ENCODE results near the gene RIMS1.

RIMS1 gene

DNA sequence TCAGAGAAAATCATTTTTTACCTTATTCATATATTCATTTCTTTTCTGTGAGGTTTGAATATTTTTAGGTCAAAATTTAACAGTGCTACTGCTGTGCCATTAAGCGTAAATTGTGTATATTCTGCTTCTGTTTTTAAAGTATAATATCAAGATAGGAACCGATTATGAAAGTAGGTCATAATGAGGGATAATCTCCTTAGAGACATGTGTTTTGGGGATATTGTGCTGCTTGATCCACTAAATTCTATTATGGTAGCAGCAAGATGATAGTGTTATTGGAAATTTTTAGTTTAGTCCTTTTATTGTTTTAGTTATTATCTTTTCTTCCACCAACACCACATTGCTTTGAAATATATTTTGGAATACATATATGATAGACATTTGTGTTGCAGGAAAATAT lies 244.0 kb downstream of the RIMS1 start:
- no peak for DNase-seq

DNA sequence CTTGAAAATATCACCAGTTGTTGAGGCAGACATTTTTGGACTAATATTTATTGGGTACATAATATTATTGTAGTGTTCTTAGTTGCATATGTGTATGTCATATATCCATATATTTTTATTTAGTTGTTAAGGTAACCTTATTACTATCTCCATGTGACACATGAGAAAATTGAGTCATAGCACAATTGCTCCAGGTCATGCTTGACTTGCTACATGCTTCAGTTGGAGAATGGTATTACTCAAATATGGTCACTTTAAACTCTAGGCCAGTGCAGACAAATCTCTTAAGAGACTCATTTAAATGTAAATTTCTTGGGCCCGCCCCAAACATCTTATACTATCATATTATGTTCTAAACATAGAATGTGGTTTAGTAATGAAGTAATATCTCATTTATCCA lies 246.1 kb downstream of the RIMS1 start:
- DNase-seq: no peak

DNA sequence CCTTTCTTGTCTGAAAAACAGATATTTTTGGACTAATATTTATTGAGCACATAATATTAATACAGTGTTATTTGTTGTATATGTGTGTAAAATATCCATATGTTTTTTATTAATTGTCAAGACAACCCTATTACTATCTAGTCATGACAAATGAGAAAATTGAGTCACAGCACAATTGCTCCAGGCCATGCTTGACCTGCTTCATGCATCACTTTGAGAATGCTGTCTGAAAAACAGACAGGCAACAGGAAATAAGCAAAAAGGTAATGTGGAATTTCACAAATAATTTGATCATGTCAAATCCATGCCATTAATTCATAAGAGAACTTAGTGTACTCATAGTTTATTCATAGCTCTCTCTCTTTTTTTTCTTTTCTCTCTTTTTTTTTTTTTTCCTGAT lies 246.5 kb downstream of the RIMS1 start:
- DNase-seq: no peak

DNA sequence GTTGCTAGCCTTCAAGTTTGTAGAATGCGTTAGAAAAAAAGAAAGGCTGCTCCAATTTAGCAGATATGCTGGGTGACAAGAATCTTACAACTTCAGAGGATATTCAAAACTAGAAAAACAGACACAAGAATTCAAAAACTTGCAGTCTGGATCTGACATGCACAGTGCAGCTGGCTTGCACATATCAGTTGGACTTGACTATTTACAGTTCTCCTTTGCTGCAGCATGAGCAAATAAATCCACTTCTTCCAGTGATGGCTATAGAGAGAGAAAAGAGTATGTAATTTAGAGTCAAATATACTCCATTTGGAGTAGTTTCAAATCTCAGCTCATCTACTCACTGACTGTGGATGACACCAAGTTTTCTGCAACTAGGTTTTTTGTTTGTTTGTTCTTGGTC lies 247.0 kb downstream of the RIMS1 start:
- DNase-seq: no peak

DNA sequence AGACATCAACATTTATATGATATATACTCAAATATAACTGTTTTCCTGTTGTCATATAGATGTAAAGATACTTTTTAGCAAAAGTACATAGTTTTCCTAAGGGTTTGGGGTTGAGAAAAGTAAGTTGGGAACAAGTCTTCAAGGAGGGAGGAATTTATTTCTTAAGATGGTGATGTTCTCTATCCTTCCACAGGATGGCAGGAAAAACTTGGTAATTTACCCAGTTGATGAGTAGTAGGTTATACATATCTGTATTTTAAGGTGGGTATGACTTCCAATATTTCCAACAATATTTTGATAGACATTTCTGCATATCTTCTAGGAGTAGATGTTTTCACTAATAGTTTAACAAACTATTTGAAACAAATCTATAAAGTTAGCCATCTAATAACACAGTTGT lies 254.4 kb downstream of the RIMS1 start:
- DNase-seq: no peak

DNA sequence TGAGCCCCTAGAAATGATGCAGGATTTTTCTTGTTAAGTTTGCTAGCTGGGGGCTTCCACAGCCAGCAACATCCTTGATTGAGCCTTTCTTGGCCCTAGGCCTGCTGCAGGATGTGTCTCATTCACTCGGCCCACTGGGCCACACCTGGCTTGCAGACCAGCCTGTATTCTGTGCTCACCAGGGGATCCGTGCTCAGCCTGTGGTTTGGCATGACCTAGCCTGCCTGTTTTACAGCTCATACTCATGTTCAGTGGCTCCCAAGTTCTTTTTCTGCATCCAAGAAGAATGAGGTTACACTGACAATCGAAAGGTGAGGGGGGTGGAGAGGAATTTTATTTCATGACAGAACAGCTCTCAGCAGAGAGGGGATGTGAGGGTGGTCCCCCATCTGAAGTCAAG lies 263.4 kb downstream of the RIMS1 start:
- DNase-seq: no peak

DNA sequence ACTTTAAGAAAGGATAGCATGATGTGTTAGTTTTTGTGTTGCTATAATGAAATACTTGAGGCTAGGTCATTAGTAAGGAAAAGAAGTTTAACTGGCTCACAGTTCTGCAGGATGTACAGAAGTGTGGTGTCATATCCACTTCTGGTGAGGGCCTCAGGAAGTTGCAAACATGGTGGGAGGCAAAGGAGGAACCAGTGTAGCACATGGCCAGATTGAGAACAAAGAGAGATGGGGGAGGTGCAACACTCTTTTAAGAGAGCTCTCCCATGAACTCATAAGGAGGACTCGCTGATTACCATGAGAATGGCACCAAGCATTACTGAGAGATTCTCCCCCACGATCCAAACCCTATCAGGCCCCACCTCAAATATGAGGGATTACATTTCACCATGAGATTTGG lies 265.4 kb downstream of the RIMS1 start:
- DNase-seq: no peak

DNA sequence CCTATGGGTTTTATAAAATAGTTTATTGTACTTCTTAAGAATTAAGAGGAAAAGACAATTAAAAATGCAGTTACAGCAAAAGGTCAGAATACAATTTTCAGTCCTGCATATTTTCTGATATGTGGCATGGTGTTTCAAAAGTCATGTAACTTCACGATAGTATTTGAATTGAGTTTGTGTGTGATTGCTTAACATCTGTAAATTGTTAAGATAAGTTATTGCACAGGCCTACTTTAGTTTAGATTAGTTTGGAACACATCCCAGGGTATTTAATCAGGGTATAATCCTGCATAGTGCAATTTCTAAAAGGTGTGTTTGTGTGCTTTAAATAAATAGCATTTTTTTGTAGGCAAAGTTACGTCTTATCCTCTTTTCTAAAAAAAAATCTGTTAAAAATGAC lies 289.6 kb downstream of the RIMS1 start:
- DNase-seq: no peak

DNA sequence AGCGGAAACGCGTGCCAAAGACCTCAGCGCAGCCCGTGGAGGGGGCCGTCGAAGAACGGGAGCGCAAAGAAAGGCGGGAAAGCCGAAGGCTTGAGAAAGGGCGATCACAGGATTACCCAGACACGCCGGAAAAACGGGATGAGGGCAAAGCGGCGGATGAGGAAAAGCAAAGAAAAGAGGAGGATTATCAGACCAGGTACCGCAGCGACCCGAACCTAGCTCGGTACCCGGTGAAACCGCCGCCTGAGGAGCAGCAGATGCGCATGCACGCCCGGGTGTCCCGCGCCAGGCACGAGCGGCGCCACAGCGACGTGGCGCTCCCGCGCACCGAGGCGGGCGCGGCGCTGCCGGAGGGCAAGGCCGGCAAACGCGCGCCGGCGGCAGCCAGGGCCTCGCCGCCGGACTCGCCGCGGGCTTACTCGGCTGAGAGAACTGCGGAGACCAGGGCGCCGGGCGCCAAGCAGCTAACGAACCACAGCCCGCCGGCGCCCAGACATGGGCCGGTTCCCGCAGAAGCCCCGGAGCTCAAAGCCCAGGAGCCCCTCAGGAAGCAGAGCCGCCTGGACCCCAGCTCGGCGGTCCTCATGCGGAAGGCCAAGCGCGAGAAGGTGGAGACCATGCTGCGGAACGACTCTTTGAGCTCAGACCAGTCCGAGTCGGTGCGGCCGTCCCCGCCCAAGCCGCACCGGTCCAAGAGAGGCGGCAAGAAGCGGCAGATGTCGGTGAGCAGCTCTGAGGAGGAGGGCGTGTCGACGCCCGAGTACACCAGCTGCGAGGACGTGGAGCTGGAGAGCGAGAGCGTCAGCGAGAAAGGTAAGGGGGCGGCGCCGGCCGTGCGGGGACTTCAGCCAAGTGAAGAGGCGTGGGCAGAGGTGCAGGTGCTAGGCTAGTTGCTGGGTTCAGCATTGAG lies 296.2 kb downstream of the RIMS1 start:
- peak; percentile 89 for DNase-seq

DNA sequence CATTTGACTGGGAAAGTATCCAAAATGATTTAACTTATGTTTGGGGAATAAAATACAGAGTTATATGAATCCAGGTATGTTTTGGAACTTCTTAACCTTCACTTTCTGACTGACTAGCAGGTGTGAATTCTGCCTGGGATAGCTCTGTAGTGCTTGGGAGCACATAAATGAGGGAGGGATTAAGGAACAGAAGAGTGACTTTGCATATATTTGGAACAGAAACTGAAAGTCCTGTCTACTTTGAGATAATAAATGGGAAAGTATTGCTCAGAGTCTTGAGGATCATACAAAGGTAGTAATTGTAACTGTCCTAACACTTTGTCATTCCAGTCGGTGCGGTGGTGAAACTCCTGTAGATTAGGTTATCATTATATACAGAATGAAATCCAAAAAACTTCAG lies 317.6 kb downstream of the RIMS1 start:
- no peak for DNase-seq

DNA sequence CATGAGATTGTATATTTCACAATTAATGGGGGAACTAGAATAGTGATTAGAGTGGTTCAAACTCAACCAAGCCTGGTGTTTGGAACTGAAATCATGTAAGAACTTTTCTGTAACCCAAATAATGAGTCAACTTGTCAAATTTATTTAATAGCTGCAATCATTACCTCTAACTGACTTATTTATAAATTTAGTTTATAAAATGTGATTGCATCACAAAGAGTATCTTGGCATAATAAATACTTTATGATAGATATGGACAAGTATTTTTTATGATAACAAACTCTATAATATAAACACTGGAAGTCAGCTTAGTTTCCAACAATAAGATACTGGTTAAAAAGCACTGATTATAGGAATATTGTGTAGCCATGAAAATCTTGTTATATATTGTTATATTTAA lies 319.1 kb downstream of the RIMS1 start:
- no peak for DNase-seq

DNA sequence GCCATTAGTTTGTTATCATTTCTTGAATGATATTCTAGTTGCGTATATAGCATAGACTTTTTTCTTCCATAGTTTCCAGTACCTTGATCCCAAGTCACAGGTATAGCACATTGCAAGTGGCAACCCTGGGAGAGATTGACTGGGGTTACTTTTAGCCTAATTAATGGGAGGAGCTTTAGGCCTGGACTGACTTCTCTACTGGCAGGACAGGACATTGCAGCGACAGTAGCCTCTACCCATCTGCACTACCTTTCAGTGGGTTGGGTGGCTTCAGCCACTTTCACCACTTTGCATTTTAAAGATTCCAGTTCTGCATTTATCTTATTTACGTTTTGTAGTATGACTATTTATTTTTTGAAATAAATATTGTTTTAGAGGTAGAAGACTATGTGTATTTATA lies 320.3 kb downstream of the RIMS1 start:
- no peak for DNase-seq

DNA sequence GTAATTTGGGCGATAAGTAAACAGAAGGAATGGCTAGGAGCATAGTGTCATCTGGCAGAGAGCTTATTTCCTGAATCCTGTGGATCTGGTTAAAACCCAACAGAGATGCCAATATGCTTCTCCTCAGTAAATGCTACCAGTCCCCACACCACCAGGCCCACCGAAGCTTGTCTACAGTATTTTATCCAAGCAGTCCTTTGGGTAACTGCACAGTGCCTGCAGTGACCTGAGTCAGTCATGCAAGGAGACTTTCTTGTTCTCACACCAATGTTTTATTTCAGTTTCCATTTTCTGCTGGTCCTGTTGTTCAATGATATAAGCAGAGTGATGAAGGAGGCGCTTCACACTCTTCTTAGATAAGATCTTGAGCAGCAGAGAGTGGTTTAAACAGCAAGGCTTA lies 326.3 kb downstream of the RIMS1 start:
- no peak for DNase-seq

DNA sequence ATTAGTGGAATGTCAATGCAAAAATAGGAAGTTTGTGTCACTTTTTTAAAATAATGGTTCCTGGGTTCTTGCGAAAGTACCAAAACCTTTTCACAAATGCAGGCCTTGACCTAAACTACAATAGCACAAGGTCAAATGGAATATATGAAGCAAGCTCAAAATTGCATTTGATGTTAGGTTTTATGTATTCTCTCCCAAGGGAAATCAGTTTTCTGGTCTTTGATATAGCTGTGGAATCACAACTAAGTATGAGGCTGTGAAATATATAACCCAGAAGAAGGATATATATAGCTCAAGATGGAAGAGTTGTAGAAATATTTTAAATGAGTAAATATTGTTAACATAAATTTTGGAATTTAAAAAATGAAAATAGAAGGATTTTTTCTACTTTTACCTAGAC lies 327.3 kb downstream of the RIMS1 start:
- no peak for DNase-seq

DNA sequence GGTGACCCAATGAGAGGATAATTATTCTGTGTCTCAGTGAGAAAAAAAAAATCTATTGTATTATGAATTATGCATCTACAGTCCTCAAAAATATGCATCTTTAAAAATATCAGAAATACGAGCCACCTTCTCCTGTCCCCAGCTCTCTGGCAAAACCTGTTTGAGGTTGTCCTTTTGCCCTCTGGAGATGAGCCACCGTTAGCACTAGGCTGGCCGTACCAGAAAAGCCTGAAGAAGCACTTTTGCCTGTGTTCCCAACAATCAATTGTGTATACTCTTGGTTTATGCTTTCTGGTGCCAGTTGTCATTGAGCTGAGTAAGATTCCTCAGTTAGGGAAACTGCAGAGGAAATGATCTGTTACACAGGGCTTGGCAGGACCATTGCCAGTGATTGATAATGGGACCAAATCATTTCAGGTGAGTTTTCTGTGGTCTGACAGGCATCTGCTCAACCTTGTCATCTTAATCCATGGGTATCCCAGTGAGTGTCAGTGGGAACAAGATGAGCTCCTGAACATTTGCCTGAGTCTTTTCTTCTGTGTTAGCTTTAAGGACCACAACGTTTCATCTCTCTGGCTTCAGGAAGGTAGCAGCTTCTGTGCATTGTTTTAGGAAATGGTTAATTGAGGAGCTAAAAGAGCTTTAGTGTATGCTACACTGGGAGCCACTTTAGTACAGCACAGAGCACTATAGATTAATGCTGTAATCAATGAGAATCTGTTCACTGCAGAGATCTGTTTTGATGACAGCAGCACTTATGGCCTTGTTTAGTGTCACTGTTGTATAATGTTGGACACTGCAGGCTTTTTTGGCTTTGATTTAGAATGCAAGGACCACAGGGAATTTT lies 330.1 kb downstream of the RIMS1 start:
- no peak for DNase-seq

DNA sequence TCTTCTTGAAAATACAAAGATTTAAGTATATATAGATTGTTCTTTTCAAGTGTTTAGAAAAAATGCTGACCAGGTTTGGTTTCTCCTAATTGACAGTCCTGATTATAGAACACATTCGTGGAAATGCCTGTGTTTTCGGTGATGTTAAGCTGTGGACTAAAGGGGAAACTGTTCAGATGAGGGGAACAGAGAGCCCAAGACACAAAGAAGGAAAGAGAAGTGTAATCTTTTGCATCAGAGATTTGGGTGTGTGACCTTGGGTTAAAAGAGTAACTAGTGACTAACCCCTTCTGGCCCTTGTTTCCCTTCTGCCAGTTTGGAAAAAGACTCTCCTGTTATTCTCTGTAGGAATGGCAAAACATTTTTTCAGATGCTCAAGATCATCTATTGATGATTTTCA lies 331.3 kb downstream of the RIMS1 start:
- DNase-seq: no peak

DNA sequence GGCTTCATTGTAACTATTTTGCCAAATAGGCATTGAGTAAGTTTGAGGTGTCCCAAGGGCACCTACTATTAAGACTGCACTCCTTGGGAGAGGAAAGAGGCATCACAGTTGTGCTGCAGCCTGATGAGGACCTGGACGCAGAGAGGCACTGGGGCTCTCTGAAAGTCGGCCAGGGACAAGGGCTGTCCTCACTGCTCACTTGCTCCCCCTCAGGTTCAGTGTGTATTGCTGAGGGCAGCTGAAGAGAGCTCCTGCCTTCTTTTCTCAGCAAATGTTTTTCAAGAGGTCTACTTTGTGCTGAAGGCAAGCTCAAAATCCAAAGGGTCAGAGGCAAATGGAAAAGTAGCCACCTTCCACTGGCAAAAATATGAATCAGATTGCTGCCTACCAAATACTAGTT lies 331.8 kb downstream of the RIMS1 start:
- DNase-seq: no peak

DNA sequence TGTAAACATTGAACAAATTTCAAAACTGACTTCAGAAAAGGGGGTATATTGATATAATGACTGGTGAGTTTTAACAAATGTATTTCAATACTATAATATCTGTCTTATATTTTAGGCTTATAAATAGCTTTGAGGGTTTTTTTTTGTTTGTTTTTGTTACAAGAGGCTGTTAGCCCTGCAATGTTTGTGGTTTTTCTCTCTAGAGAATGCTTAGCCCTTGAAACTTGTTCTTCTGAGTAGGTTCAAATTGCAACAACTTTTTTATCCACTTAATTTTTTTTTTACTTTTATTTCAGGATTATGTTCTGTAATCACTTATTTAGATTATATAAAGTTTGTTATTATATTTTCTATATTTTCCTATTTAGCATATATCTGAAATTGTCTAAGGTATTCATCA lies 333.2 kb downstream of the RIMS1 start:
- no peak for DNase-seq

DNA sequence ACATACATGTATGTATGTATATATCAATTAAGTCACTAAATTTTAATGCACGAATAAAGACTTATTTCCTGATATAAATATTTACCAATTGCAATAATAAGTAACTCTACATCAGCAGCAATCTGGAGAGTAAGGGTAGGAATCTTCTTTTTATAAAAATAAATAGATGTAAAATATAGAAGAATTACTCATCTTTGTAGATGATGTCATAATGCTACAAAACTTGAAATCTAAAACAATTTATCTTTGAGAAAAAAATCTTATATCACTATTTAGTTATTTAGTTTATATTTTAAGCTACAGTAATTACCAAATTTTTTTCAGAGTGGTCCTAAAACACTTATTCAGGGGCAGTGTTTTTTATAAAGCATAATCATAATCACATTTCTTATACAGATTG lies 351.7 kb downstream of the RIMS1 start:
- no peak for DNase-seq

DNA sequence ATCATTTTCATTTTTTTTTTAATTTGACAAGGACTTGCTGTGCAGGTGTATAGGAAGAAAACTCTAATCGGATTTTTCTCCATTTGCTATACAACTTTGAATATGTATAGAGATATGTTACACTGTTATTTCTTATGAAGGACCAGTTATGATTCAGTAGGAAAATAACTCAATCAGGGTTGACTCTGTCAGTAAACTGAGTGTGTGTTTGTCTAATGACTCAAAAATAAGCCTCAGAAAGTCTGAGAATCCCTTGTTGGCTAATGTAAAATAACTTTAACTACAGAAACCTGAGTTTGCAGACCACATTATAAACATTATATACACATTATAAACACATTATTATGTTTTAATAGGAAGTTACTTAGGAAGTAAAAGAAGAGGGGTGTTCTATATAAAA lies 352.6 kb downstream of the RIMS1 start:
- DNase-seq: no peak

DNA sequence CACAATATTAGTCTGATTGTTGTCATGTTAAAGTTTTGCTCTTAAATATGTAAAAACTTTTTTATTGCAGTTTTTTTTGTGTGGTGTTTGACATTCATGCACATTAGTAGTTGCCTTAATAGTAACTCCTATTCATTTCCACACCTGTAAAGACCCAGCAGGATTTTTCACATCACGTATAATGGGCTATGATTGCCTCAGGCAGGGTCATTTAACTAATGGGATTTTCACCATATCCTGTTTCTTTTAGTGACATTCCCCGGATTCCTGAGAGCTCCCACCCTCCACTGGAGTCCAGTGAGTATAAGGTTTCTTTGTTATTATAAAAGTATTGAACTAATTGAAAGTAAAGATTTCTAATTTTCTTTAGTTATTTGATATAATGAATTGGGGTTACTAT lies 359.2 kb downstream of the RIMS1 start:
- DNase-seq: no peak

DNA sequence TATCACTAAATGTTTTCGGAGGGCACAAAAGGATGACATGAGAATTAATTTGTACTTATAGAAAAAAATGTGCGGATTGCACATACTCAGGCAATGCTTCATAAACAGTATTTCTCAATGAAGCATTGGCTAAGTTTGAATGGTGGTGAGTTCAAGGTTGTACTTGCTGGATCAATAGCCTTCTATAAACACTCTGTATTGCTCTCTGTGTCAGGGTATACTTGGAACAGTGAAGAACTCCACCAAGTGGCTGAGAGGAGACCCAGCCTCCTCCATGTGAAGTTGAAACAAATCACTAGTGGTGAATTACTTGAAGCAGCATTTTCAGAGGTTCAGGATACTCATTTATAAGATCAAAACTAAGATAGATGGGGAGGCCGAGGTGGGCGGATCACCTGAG lies 360.6 kb downstream of the RIMS1 start:
- no peak for DNase-seq

DNA sequence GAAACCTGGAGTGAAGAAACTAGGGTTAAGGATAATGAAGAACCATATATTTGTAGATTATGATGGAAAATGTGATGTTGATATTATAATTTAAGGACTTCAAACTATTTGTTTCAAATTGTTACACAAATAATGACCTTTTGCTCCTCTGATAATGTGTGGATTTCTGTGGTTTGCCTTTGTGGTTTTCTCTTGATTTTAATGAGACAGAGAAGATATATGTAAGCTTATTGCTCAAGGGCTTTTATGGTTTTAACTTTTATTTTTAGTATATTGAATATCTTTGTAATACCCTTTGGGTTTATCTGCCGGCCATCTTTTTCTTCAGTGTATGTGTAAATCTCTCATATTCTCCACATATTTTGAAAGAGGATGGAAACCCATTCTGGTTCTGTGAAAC lies 362.3 kb downstream of the RIMS1 start:
- no peak for DNase-seq

DNA sequence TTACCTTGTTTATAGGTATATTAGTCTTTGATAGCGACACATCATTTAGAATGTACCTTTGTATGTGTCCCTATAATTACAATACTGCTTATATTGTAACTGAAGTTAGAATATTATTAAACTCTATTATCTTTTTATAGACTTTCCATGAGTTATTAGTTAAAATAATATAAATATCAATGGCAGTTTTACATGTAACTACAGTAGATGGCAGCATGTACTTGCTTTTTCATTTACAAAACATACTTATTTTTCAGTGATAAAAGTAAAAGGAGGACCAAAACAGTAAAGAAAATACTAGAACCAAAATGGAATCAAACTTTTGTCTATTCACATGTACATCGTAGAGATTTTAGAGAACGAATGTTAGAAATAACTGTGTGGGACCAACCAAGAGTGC lies 364.3 kb downstream of the RIMS1 start:
- DNase-seq: no peak
